Nephron (organoid): ENCODE data around the gene MALRD1.

ENCODE experiments used
- H3K27ac Mint-ChIP-seq, 3 experiments: 2 replicates each; pipeline ENCODE4 v1.8.0; 2020; ENCODE audit warnings: mixed read lengths in 3 of 3, mild to moderate bottlenecking in 2 of 3, moderate library complexity in 1 of 3
- H3K27me3 Mint-ChIP-seq: 2 replicates; pipeline ENCODE4 v1.8.0; 2021; ENCODE audit warnings: low read depth, mild to moderate bottlenecking, moderate library complexity, mixed read lengths
- H3K36me3 Mint-ChIP-seq: 2 replicates; pipeline ENCODE4 v1.8.0; 2020; ENCODE audit warnings: low read depth, mixed read lengths
- H3K4me1 Mint-ChIP-seq: 2 replicates; pipeline ENCODE4 v1.8.0; 2020; ENCODE audit warnings: mixed read lengths
- H3K4me3 Mint-ChIP-seq, 3 experiments: 2 replicates each; pipeline ENCODE4 v1.8.0; 2020; ENCODE audit warnings: mild to moderate bottlenecking in 3 of 3, mixed read lengths in 3 of 3, moderate library complexity in 2 of 3
- H3K9me3 Mint-ChIP-seq: 2 replicates; pipeline ENCODE4 v1.8.0; 2020; ENCODE audit warnings: mixed read lengths
- TF ChIP-seq, protein P1 (sequence below), 3 experiments: fragments of 200-600 bp; sonication (generic); IDR thresholded peaks; one replicate each; pipeline ENCODE4 v1.5.0; 2021; ENCODE audit warnings: antibody characterized with exemption in 3 of 3; ENCODE audit not compliant: unreplicated experiment in 3 of 3

The MALRD1 gene

GRCh38 chr10:19367176-19367575, 318.6 kb downstream of the MALRD1 start:
- H3K27me3 Mint-ChIP-seq, result no peaks in the 10 kb centered on the region
- no peak overlapping the region for H3K4me3 Mint-ChIP-seq
- H3K4me1 Mint-ChIP-seq, result no peaks in the 10 kb centered on the region
- H3K36me3 Mint-ChIP-seq, result no peaks in the 10 kb centered on the region
- no peak overlapping the region for H3K27ac Mint-ChIP-seq
- H3K9me3 Mint-ChIP-seq, result no peaks in the 10 kb centered on the region
- TF ChIP-seq, protein P1, sequence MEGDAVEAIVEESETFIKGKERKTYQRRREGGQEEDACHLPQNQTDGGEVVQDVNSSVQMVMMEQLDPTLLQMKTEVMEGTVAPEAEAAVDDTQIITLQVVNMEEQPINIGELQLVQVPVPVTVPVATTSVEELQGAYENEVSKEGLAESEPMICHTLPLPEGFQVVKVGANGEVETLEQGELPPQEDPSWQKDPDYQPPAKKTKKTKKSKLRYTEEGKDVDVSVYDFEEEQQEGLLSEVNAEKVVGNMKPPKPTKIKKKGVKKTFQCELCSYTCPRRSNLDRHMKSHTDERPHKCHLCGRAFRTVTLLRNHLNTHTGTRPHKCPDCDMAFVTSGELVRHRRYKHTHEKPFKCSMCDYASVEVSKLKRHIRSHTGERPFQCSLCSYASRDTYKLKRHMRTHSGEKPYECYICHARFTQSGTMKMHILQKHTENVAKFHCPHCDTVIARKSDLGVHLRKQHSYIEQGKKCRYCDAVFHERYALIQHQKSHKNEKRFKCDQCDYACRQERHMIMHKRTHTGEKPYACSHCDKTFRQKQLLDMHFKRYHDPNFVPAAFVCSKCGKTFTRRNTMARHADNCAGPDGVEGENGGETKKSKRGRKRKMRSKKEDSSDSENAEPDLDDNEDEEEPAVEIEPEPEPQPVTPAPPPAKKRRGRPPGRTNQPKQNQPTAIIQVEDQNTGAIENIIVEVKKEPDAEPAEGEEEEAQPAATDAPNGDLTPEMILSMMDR (IDR thresholded peaks at IDR 0.05; ENCODE audit: unreplicated experiment in 3 of 3), result no peak

DNA sequence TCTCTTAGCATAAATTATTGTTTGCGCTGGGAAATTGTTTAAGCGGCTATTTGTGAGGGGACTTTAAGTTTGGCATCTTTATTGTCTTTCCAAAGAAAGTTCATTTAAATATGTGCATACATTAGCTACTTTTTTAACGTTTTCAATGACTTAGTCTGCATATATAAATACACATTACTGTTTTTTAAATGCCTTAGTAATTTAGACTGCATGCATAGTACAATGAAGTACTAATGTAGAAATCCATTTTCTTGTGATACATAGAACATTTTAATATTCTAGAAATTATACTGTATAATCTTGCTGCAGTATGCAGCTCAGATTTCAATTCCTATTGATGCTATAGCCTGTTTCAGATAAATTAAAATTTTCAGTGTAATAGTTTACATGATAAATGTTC, 325.4 kb downstream of the MALRD1 start:
- H3K27me3 Mint-ChIP-seq, result no peaks in the 10 kb centered on the region

DNA sequence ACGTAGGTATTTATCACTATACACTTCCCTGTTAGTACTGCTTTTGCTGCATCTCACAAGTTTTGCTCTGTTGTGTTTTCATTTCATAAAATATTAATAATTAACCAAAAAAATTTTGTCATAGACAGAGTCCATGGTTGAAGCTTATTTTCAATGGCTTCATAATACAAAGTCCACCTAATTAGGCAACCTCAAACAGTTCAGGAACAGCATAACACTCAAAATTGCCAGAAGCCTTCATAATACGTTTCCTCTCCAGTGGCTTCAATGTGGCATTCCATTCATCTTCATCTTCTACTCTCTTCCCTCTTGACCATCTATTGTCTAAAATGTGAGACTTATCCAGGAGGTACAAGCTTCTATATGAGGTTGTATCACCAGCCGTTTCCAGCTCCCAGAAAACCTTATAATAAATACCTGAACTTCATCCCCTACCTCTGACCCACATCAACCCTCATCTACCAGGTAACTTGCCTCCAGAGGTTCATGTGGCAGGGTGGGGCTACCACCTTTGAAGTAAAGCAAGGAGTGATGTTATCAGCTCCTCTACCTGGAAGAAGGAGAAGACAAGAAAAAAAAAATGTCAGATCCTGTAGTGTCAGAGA, 337.3 kb downstream of the MALRD1 start:
- Mint-ChIP-seq H3K4me1 (no peaks in the 10 kb centered on the region), H3K27me3 (no peaks in the 10 kb centered on the region), H3K27ac (no peak overlapping the region), H3K4me3 (no peak overlapping the region), H3K9me3 (peaks cover 13% of the 10 kb centered on the region), H3K36me3 (no peaks in the 10 kb centered on the region)
- TF ChIP-seq, protein P1 (IDR thresholded peaks at IDR 0.05; ENCODE audit: unreplicated experiment in 3 of 3), result no peak

More for the DNA sequence above, 325.4 kb downstream of the MALRD1 start:
- no peaks in the 10 kb centered on the region for H3K9me3 Mint-ChIP-seq
- H3K36me3 Mint-ChIP-seq, result no peaks in the 10 kb centered on the region
- H3K27ac Mint-ChIP-seq, result no peak overlapping the region
- no peaks in the 10 kb centered on the region for H3K4me1 Mint-ChIP-seq
- TF ChIP-seq, protein P1 (IDR thresholded peaks at IDR 0.05; ENCODE audit: unreplicated experiment in 3 of 3), result no peak
- H3K4me3 Mint-ChIP-seq, result no peak overlapping the region

DNA sequence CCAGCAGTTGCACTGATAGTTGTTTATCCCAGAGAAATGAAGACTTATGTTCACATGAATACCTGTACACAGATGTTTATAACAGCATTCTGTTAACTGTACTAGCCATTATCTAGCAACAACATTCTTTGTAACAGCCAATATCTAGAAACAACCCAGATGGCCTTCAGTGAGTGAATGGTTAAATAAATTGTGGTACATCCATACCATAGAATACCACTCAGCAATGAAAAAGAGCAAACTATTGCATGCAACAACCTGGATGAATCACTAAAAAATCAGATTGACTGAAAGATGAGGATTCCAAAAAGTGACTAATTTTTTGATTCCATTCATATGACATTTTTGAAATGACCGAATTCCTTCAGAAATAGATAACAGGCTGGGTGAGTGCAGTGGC, 360.3 kb downstream of the MALRD1 start:
- Mint-ChIP-seq H3K27me3 (peaks cover 8% of the 10 kb centered on the region), H3K4me1 (no peaks in the 10 kb centered on the region), H3K36me3 (no peaks in the 10 kb centered on the region), H3K27ac (no peak overlapping the region), H3K9me3 (peaks cover 5% of the 10 kb centered on the region), H3K4me3 (no peak overlapping the region)
- TF ChIP-seq, protein P1 (IDR thresholded peaks at IDR 0.05; ENCODE audit: unreplicated experiment in 3 of 3), result no peak

- H3K9me3 Mint-ChIP-seq, result peaks cover 5% of the 10 kb centered on the region
- peaks cover 8% of the 10 kb centered on the region for H3K27me3 Mint-ChIP-seq
- no peaks in the 10 kb centered on the region for H3K36me3 Mint-ChIP-seq
- no peak overlapping the region for H3K27ac Mint-ChIP-seq
- H3K4me1 Mint-ChIP-seq, result no peaks in the 10 kb centered on the region
- TF ChIP-seq, protein P1 (IDR thresholded peaks at IDR 0.05; ENCODE audit: unreplicated experiment in 3 of 3), result peak in 2 of 3 experiments; percentile 9 to 25
- H3K4me3 Mint-ChIP-seq, result no peak overlapping the region
Measured at GRCh38 chr10:19411119-19411518, 362.5 kb downstream of the MALRD1 start.

DNA sequence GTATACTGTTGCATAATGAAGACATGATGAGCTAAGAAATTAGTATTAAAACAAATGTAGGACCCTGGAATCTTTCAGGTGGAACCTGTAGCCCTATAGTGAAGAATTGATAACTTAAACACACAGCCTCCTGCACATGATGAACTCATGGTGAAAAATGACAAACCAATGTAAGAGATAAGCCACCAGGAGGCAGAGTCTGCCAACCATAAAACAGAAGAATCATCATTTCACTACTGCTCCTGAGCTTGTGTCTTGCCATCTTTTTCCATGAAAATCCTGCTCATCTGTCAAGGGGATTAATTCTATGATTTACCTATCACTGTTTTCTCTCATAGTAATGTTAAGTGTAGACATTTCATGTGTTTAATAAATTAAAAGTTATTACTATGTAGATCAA, 363.9 kb downstream of the MALRD1 start:
- Mint-ChIP-seq H3K4me3 (no peak overlapping the region), H3K27me3 (peaks cover 4% of the 10 kb centered on the region), H3K9me3 (peaks cover 5% of the 10 kb centered on the region), H3K36me3 (no peaks in the 10 kb centered on the region), H3K27ac (no peak overlapping the region), H3K4me1 (no peaks in the 10 kb centered on the region)
- TF ChIP-seq, protein P1 (IDR thresholded peaks at IDR 0.05; ENCODE audit: unreplicated experiment in 3 of 3), result peak; percentile 38 to 59 (median 51)
